CD4-positive, alpha-beta T cell (primary cell): ENCODE results near the gene PIK3C2A. TPM values are rescaled to one million over a fixed set of nuclear protein-coding genes. Genes with fewer than 3 reads are reported as not detected.

Source experiments
- ATAC-seq: fragments of 200-7000 bp; cut with Tn5 transposase; one replicate; pipeline ENCODE4 v1.10.0; 2022; ENCODE audit warnings: mild to moderate bottlenecking; ENCODE audit not compliant: poor library complexity
- CTCF ChIA-PET: fragments of 350-600 bp; sonication (Branson Sonifier 250); formaldehyde crosslinking; loops from one replicate; lab custom pipeline; 2021; ENCODE audit warnings: antibody characterized with exemption, inconsistent platforms; lab: Charles Lee
- POLR2A ChIA-PET: fragments of 350-600 bp; sonication (Branson Sonifier 250); formaldehyde crosslinking; loops from one replicate; lab custom pipeline; 2021; ENCODE audit warnings: antibody characterized with exemption, inconsistent platforms; lab: Charles Lee
- DNase-seq, 14 experiments: peaks; one replicate each; pipeline ENCODE4 v3.0.0-alpha.2; 2013 to 2020; ENCODE audit warnings: mixed read lengths in 2 of 14
- H3K27ac ChIP-seq, 2 donors: one replicate each; pipeline versions ENCODE4 v1.5.1 to v1.7.0; 2013; ENCODE audit warnings: low read length in 2 of 2, low read depth in 1 of 2, mild to moderate bottlenecking in 1 of 2
- H3K27me3 ChIP-seq, 2 experiments: 1 replicate in 1 of 2; 2 replicates in 1 of 2; pipeline versions ENCODE4 v1.6.1 to v1.7.0; 2013; ENCODE audit warnings: low read length in 2 of 2, control low read depth in 1 of 2, mild to moderate bottlenecking in 1 of 2, moderate library complexity in 1 of 2; ENCODE audit not compliant: insufficient read depth in 2 of 2, control insufficient read depth in 1 of 2
- H3K36me3 ChIP-seq: one replicate; pipeline ENCODE4 v1.6.1; 2013; ENCODE audit warnings: low read length, control low read depth; ENCODE audit not compliant: insufficient read depth
- H3K4me1 ChIP-seq: one replicate; pipeline ENCODE4 v1.6.1; 2013; ENCODE audit warnings: low read length, control low read depth; ENCODE audit not compliant: insufficient read depth
- H3K4me3 ChIP-seq: one replicate; pipeline ENCODE4 v1.5.1; 2013; ENCODE audit warnings: mild to moderate bottlenecking, low read length, moderate library complexity
- H3K9me3 ChIP-seq, 2 experiments: 1 replicate in 1 of 2; 2 replicates in 1 of 2; pipeline versions ENCODE4 v1.6.1 to v1.7.0; 2013; ENCODE audit warnings: low read length in 2 of 2, mild to moderate bottlenecking in 2 of 2, control low read depth in 1 of 2, moderate library complexity in 1 of 2; ENCODE audit not compliant: control insufficient read depth in 1 of 2, insufficient read depth in 1 of 2
- H3K27ac Mint-ChIP-seq: one replicate; pipeline ENCODE4 v1.8.0; 2020; ENCODE audit warnings: mixed read lengths
- H3K27me3 Mint-ChIP-seq: one replicate; pipeline ENCODE4 v1.8.0; 2021; ENCODE audit warnings: mixed read lengths
- H3K36me3 Mint-ChIP-seq: one replicate; pipeline ENCODE4 v1.8.0; 2021; ENCODE audit warnings: low read depth, mixed read lengths
- H3K4me1 Mint-ChIP-seq: one replicate; pipeline ENCODE4 v1.8.0; 2021; ENCODE audit warnings: low read depth, mixed read lengths
- H3K4me3 Mint-ChIP-seq: one replicate; pipeline ENCODE4 v1.8.0; 2020; ENCODE audit warnings: mild to moderate bottlenecking, mixed read lengths
- H3K9me3 Mint-ChIP-seq: one replicate; pipeline ENCODE4 v1.8.0; 2020; ENCODE audit warnings: mixed read lengths
- CTCF ChIP-seq: fragments of 200-600 bp; IDR thresholded peaks from one replicate; pipeline ENCODE4 v1.8.0; 2022; ENCODE audit warnings: antibody characterized with exemption, mild to moderate bottlenecking
- intact Hi-C, 2 experiments: fragments of 100-400 bp; cut with DNase I in 1 of 2; cut with micrococcal nuclease in 1 of 2; formaldehyde crosslinking; loops; one replicate each; pipeline versions ENCODE4 v1.15.1 to v1.9.0; 2023 to 2025; cut with DNase I, micrococcal nuclease
- polyA plus RNA-seq, 2 donors: library from polyadenylated mRNA; unstranded; fragments of 120-200 nt; gene quantifications; one replicate each; pipeline ENCODE4 v1.2.1, GENCODE V29; 2013
- total RNA-seq, 174 experiments: library from RNA in 2 of 174; stranded (reverse) in 2 of 174; gene quantifications; one replicate each; pipeline ENCODE4 v1.2.3 and lab custom pipeline; 2021 to 2026

The PIK3C2A gene
- total RNA-seq (10 to 100 TPM; 39.2 to 43.0 TPM), total RNA-seq (lab: John Stamatoyannopoulos, UW) (56.6 to 157 (median 89.9) reads per million in 172 experiments)
- polyA plus RNA-seq (2013, experiment 1 of 2): 17.7 TPM
- 17.7 TPM for polyA plus RNA-seq (2013, experiment 2 of 2)

- no peak for TF ChIP-seq CTCF
- Histone ChIP-seq H3K27ac (peak within 1 kb of the TSS; percentile 86 to 88), H3K27me3 (no peaks in the 10 kb centered on the region), H3K4me1 (peaks cover 27% of the 10 kb centered on the region), H3K9me3 (no peaks in the 10 kb centered on the region), H3K4me3 (peak within 1 kb of the TSS; percentile 95), H3K36me3 (peaks cover 9% of the 10 kb centered on the region)
- Mint-ChIP-seq H3K27me3 (no peaks in the 10 kb centered on the region), H3K36me3 (peaks cover 31% of the 10 kb centered on the region), H3K4me1 (peaks cover 44% of the 10 kb centered on the region), H3K27ac (peak within 1 kb of the TSS; percentile 90), H3K4me3 (peak within 1 kb of the TSS; percentile 95), H3K9me3 (no peaks in the 10 kb centered on the region)
- peak; percentile 86 to 96 (median 93) for DNase-seq
- POLR2A ChIA-PET: interaction anchor here (0.8 to 2.0 kb wide), 11 partner anchors 9 to 470 kb away, joined by 3 to 35 read pairs (median 5); partner anchors contain the start of genes C11orf58, NUCB2 and RPS13
- CTCF ChIA-PET: no interaction called here
- peak; percentile 96 for ATAC-seq
- intact Hi-C loops: loop anchor here (2.0 to 10.0 kb wide), 9 partner anchors 69 to 1190 kb away; partner anchors contain the start of genes NUCB2 (in 2 of the 2), C11orf58 (in 1 of the 2), GTF2H1 (in 1 of the 2) and HPS5 (in 1 of the 2)
Observed at GRCh38 chr11:17207317-17208256, at the start of gene PIK3C2A. TSS of gene PIK3C2A (minus strand) at chr11:17207986. CDS start at chr11:17169741, 38,245 bp downstream.

- H3K4me1 Mint-ChIP-seq: no peaks in the 10 kb centered on the region
- DNase-seq (no peak), ATAC-seq (peak; percentile 43)
- no peaks in the 10 kb centered on the region for H3K27me3 ChIP-seq
- H3K27ac ChIP-seq: no peak overlapping the region
- no peak for TF ChIP-seq CTCF
- no peaks in the 10 kb centered on the region for H3K9me3 ChIP-seq
- no peak overlapping the region for H3K4me3 Mint-ChIP-seq
- no peak overlapping the region for H3K4me3 ChIP-seq
- intact Hi-C loops: no loop called here
- no peaks in the 10 kb centered on the region for H3K27me3 Mint-ChIP-seq
- H3K4me1 ChIP-seq: no peaks in the 10 kb centered on the region
- H3K27ac Mint-ChIP-seq: no peak overlapping the region
- H3K36me3 Mint-ChIP-seq: no peaks in the 10 kb centered on the region
- H3K9me3 Mint-ChIP-seq: no peaks in the 10 kb centered on the region
- CTCF ChIA-PET: no interaction called here
- H3K36me3 ChIP-seq: no peaks in the 10 kb centered on the region
- POLR2A ChIA-PET: interaction anchor here (2.4 kb wide), 1 partner anchor 20 kb away, joined by 10 read pairs; the partner anchor contains the start of gene NUCB2
Observed at GRCh38 chr11:17257196-17257595, 49.4 kb upstream of the PIK3C2A start.

GRCh38 chr11:17256512-17256911 is 48.7 kb upstream of the PIK3C2A start:
- no peaks in the 10 kb centered on the region for H3K27me3 Mint-ChIP-seq
- no peaks in the 10 kb centered on the region for H3K4me1 Mint-ChIP-seq
- CTCF ChIA-PET: no interaction called here
- H3K36me3 Mint-ChIP-seq: no peaks in the 10 kb centered on the region
- no peak for DNase-seq
- H3K4me1 ChIP-seq: no peaks in the 10 kb centered on the region
- H3K27me3 ChIP-seq: no peaks in the 10 kb centered on the region
- no peaks in the 10 kb centered on the region for H3K9me3 Mint-ChIP-seq
- TF ChIP-seq CTCF: no peak
- no peak overlapping the region for H3K27ac ChIP-seq
- H3K9me3 ChIP-seq: no peaks in the 10 kb centered on the region
- intact Hi-C loops: no loop called here
- no peak overlapping the region for H3K4me3 ChIP-seq
- ATAC-seq: no peak
- no peak overlapping the region for H3K27ac Mint-ChIP-seq
- H3K36me3 ChIP-seq: no peaks in the 10 kb centered on the region
- no peak overlapping the region for H3K4me3 Mint-ChIP-seq
- POLR2A ChIA-PET: interaction anchor here (2.4 kb wide), 1 partner anchor 20 kb away, joined by 10 read pairs; the partner anchor contains the start of gene NUCB2
